HG03039 (cell line): ENCODE data around the gene TRPM4.
"Not testable (repeated sequence)": the region's sequence is repeated elsewhere in the genome, so short reads cannot be mapped to it uniquely, and the experiment has no call there.

Experiments
- ATAC-seq: cut with Tn5 transposase; IDR thresholded peaks from one replicate; pipeline ENCODE4 v1.9.1; 2021; ENCODE audit warnings: mild to moderate bottlenecking, moderate library complexity; ENCODE audit not compliant: unreplicated experiment

TRPM4 gene

DNA sequence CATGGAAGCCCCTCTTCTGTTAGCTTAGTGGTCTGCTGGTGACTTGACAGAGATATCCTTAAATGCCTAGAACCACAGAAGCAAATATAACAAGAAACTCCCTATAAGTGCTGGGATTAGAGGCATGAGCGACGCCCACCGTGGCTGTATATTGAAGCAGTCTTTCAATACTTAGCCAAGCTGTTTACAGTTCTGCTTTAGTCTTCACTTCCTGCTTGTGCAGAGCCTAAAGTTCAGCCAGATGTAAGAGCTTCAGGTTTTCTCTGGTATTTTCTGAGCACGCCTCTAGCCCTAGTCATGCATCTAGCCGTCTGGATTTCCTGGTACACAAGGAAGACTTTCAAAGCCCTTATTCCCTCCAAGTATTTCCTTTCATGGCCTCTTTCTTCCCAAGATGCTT lies 28.5 kb downstream of the TRPM4 start:
- no peak for ATAC-seq

DNA sequence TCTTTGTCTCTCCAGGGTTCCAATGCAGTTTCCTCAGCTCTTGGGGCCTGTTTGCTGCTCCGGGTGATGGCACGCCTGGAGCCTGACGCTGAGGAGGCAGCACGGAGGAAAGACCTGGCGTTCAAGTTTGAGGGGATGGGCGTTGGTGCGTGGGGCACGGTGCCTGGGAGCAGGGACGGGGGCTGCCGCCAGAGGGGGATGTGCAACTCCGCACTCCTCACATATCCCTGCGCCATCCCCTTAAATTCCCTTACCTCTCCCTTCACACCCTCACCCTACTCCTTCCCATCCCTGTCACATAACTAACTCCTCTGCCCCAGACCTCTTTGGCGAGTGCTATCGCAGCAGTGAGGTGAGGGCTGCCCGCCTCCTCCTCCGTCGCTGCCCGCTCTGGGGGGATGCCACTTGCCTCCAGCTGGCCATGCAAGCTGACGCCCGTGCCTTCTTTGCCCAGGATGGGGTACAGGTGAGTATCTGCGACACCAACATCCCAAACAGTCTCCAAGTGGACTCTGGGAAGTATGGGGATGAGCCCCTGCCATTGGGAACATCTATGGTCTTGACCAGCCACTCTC lies 31.1 kb downstream of the TRPM4 start:
- ATAC-seq = no peak

DNA sequence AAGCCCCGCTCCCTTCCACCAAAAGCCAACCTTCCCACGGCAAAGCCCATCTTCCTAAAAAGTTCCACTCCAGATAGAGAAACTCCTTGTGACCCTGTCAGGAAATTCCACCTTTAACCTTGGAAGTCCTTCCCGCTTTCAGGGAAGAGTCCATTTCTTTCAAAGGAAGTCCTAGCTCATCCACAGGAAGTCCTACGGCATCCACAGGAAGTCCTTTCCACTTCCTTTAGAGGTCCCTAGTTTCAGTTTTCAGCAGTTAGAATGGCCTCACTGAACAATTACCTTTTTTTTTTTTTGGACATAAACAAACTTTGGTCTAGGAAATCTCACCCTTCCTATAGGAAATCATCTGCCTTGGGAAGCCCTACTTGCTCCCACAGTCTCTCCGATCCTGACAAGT lies 31.7 kb downstream of the TRPM4 start:
- no peak for ATAC-seq

DNA sequence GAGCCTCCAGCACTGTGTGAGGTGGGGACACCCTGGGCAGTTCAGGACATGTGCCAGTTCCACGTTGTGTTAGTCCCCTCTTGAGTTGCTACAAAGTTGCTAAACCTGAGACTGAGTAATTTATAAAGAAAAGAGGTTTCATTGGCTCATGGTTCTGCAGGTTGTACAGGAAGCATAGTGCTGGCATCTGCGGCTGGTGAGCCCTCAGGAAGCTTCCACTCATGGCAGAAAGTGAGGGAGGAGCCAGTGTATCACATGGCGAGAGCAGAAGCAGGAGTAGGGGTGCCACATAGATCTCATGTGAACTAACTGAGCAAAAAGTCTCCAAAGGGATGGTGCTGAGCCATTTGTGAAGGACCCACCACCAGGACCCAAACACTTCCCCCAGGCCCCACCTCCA lies 33.2 kb downstream of the TRPM4 start:
- ATAC-seq = no peak

DNA sequence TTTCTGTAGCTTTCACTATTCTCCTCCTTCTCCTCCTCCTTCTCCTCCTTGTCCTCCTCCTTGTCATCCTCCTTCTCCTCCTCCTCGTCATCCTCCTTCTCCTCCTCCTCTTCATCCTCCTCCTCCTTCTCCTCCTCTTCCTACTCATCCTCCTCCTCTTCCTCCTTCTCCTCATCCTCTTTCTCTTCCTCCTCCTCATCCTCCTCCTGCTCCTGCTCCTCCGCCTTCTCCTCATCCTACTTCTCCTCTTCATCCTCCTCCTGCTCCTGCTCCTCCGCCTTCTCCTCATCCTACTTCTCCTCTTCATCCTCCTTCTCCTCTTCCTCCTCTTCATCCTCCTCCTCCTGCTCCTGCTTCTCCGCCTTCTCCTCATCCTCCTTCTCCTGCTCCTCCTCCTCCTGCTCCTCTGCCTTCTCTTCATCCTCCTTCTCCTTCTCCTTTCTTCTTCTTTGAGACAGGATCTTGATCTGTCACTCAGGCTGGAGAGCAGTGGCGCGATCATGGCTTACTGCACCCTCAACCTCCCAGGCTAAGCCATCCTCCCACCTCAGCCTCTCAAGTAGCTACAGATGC lies 36.3 kb downstream of the TRPM4 start:
- ATAC-seq = no peak

DNA sequence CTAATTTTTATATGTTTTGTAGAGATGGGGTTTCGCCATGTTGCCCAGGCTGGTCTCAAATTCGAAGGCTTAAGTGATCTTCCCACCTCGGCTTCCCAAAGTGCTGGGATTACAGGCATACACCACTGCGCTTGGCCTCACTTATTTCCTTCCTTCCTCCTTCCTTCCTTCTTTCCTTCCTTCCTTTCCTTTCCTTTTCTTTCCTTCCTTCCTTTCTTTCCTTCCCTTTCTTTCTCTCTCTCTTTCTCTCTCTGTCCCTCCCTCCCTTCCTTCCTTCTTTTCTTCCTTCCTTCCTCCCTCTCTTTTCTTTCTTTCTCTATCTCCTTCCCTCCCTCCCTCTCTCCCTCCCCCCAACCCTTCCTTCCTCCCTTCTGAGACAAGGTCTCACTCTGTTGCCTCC lies 36.8 kb downstream of the TRPM4 start:
- ATAC-seq = no peak

DNA sequence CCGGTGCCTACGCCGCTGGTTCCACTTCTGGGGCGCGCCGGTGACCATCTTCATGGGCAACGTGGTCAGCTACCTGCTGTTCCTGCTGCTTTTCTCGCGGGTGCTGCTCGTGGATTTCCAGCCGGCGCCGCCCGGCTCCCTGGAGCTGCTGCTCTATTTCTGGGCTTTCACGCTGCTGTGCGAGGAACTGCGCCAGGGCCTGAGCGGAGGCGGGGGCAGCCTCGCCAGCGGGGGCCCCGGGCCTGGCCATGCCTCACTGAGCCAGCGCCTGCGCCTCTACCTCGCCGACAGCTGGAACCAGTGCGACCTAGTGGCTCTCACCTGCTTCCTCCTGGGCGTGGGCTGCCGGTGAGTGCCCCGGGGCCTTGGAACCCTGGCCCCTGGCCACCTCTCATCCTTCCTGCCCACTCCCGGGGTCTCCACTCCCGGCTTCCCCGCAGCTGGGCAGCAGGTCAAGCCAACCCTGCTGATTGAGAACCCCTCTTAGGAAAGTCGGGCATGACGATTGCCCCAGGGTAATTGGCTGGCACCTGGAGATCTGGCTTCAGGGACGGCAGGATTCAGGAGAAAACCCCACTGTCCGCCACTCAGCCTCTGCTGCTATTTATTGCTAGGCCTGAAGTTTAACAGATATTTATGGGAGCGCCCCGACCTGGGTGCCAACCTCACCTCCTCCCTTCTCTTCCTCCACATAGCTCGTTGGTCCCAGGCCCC lies 39.1 kb downstream of the TRPM4 start:
- ATAC-seq = no peak

DNA sequence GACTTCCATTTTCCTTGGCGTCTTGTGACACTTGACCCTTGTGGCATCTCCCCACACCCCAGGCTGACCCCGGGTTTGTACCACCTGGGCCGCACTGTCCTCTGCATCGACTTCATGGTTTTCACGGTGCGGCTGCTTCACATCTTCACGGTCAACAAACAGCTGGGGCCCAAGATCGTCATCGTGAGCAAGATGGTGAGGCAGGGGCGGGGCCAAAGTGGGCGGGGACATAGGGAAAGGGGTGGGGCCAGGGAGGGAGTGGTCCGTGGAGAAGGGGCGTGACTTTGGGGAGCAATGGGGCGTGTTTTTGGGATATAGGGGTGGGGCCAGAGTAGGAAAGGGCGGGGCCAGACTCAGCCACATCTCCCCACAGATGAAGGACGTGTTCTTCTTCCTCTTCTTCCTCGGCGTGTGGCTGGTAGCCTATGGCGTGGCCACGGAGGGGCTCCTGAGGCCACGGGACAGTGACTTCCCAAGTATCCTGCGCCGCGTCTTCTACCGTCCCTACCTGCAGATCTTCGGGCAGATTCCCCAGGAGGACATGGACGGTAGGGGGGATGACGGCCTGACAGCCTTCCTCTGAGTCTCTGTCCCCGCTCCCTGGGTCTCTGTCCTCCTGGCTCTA lies 42.8 kb downstream of the TRPM4 start:
- ATAC-seq = no peak

DNA sequence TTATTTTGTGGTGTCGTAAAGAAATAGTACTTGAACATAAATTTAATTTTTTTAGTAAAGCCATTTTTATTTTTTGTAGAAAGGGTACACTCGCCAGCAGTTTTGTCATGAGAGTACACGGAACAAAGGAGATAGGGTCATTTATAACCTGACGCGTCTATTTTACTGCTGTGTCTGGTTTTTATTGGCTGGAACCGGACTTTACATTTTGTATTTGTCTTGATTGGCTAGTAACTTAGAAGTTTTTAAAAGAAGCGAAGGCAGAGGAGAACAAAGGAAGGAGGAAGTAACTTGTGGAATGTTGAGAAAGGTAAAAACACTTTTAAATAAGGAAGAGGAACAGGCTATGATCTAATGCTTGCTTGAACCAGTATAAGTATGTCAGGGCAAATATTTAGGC lies 43.5 kb downstream of the TRPM4 start:
- no peak for ATAC-seq

DNA sequence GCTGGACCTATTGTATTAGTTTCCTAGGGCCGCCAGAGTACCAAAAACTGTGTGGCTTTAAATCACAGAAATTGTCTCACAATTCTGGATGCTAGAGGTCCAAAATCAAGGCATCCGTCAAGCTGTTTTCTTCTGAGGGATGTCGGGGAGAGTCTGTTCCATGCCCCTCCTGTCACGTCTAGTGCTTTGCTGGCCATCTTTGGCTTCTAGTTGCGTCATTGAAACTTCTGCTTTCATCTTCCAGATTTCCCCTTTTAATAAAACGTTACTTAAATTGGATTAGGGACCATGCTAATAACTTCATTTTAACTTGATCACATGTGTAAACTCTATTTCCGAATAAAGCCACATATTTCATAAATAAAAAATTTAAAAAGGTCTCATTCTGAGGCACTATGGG lies 47.5 kb downstream of the TRPM4 start:
- ATAC-seq = no peak

DNA sequence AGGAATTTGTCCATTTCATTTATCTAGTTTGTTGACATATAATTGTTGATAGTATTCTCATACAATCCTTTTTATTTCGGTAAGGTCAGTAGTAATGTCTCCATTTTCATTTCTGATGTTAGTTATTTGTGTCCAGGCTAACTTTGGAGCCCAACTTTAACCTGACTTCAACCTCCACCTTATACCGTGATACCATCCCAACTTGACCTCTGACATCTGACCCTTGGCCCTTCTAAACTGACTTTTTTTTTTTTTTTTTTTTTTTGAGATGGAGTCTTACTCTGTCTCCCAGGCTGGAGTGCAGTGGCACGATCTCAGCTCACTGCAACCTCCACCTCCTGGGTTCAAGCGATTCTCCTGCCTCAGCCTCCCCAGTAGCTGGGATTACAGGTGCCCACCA lies 51.9 kb downstream of the TRPM4 start:
- not testable (repeated sequence) for ATAC-seq

DNA sequence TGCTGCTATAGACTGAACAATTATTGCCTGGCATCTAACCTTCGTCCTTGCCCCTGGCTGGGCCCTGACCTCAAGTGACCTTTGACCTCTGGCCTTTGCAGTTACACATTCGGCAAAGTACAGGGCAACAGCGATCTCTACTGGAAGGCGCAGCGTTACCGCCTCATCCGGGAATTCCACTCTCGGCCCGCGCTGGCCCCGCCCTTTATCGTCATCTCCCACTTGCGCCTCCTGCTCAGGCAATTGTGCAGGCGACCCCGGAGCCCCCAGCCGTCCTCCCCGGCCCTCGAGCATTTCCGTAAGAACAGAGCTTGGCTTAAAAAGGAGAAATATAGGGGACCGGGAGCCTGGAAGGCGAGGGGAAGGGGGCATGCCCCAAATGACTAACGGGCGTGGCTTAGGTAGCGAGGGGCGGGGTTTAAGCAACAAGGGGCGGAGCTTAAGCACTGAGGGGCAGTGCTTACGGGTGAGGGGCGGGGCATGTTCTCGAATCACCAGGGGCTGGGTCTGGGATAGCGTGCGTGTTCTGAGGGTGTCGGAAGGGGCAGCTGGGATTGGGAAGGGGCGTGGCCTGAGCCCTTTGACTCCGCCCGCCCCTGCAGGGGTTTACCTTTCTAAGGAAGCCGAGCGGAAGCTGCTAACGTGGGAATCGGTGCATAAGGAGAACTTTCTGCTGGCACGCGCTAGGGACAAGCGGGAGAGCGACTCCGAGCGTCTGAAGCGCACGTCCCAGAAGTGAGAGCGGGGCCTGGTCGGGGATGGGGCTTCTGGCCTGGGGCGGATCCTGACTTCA lies 52.7 kb downstream of the TRPM4 start:
- ATAC-seq = no peak

DNA sequence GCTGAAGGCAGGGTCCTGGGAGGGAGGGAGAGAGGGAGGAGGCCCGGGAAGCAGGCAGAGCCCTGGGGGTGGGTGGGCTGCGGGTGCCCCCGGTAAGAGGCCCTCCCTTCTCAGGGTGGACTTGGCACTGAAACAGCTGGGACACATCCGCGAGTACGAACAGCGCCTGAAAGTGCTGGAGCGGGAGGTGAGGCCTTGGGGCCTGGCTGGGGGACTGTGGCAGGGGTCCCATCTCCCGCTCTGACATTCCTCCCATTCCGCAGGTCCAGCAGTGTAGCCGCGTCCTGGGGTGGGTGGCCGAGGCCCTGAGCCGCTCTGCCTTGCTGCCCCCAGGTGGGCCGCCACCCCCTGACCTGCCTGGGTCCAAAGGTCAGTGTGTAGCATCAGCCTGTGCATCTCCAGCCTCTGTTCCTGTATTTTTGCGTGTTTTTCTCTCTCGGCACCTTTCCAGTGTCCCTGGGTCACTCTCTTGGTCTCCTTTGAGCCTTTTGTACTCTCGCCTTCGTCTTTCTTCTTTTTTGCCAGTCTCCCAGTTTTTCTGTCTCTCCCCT lies 53.4 kb downstream of the TRPM4 start:
- ATAC-seq = no peak

DNA sequence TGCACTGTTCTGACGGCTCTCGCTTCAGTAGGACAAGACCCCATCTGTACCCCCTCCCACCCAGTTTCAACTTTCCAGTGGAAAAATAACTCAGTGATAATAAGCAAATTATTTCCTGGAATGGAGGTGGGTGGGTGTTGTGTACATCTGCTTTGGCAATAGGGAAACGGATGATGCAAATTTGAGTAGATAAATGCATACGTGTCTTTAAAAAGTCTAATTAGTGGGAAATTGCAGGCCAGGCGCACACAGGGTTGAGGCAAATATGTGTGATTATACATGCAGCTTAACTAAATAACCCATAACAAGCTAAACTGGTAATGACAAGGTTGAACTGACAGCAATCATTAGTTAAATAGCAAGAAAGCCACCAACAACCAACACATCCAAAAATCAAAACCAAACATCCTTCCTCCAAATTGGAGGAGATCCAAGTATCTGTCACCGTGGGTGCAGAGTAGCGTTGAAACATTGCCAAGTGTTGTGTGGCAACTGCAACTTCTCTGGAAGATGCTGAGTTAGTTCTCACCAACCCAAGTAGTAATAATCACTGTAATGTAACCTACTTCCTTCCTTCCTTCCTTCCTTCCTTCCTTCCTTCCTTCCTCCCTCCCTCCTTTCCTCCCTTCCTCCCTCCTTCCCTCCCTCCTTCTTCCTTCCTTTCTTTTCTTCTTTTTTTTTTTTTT lies 54.6 kb downstream of the TRPM4 start:
- no peak for ATAC-seq

DNA sequence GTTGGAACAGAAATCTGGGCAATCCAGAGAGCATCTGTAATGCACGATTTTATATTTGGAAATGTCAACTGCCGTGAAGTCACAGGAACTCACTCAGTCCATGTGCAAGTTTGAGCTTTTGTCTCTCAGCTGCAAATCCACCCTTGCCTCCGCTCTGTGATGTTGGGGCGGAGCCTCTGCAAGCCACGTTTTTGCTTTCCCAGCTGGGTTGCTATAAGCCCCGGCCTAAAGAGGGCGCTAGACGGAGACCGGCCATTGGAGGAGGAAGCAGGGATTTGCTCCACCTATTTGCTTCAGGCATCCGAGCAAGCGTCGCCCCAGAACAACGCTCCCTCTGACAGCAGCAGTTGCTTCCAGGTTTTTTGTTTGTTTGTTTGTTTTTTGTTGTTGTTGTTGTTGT lies 56.2 kb downstream of the TRPM4 start:
- no peak for ATAC-seq

DNA sequence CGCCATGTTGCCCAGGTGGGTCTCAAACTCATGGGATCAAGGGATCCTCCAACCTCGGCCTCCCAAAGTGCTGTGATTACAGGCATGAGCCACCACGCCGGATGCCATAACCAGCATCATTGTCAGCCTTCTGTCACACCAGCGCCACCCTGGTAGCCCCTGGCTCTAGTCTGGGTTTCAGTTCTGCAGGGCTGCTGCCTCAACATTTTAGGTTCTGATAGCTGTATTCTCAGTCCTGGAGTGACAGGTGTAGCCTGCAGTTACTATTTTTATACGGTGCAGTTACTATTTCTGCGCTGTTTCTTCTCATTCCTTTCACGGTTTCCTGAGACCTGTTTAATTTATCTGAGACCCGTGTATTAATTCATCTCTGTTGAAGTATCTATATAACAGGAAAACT lies 57.1 kb downstream of the TRPM4 start:
- no peak for ATAC-seq

DNA sequence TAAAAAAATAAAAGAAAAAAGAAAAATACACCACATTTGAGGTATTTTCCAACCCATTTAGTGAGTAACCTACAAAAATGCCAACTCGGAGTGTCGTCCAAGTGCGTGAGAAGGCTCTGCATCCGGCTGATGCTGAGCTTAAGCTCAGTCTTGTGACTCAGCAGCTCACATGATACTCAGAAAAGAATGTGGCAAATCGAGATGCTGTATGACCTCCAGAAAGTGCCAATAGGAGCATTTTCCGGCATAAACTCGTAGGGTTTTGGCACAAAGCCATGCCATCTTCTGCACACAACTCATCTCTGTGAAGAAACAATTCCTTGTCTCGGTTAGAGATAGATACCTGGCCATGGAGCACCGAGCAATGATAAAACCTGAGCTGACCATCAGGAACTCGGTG lies 58.5 kb downstream of the TRPM4 start:
- ATAC-seq = no peak

DNA sequence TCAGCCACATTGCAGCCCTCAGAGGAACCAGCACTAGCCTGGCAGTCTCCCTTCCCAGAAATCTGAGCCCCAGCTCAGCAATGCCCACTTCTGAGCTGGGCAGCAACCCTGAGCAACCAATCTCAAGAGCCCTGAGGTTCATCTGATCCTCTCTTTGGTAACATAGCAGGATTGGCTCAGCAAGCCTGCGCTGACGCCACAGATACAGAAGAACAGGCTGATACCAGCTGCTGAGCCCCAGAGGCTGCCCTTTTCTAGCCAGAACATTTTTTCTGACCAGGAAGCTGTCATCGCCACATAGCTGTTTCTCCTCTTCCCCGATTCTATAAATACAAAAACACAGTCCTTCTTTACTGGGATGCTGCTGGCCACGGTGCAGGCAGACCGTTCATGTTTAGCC lies 59.8 kb downstream of the TRPM4 start:
- ATAC-seq = no peak

DNA sequence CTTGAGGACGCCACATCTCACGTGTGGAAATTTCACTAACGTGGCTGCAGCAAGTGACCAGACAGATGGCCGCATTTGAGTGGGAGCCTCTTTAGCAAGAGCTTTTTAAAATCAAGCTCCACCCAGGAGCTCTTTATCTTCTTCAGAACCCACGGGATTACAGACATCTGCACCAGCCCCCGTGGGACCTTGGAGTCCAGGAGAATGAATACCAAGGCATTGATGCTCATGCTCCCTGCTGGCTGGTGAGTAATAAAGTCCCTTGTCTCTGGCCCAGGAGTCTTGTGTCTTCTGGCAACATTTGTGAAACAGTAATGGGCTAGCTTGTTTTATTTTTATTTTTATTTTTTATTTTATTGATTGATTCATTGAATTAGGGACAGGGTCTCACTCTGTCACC lies 64.4 kb downstream of the TRPM4 start:
- ATAC-seq = no peak

DNA sequence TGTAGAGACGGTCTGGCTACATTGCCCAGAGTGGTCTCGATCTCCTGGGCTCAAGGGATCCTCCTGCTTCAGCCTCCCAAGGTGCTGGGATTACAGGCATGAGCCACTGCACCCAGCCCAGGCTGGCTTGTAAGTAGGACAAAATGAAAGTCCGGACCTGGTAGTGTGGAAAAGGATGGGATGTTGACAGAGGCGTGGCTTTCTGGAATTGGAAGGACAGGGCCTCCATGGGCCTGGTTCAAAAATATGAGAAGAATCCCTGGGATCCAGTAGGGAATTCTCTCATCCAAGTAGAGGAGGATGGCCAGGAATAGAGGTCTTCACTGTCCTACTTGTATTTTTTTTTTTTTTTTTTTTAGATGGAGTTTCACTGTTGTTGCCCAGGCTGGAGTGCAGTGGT lies 64.9 kb downstream of the TRPM4 start:
- ATAC-seq = no peak

DNA sequence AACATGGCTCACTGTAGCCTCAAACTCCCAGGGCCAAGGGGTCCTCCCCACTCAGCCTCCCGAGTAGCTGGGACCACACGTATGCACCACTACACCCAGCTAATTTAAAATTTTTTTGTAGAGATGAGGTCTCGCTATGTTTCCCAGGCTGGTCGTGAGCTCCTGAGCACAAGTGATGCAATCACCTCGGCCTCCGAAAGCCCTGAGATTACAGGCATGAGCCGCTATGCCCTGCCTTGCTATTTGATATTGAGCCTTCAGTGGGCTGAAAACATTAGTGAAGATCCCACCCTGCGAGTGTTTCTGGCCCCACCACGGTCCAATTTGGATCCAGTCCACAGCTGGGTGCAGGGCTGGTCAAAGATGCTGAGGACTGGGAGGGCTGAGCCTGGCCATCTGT lies 65.9 kb downstream of the TRPM4 start:
- ATAC-seq = no peak
